ENCODE data around the gene EXOC2.

EXOC2 gene

GRCh38 chr6:692858-693722 lies at the start of gene EXOC2:
Gene EXOC2, minus strand, starts transcription at chr6:693139. Its CDS starts 55,321 bp downstream, at chr6:637818.
- peak; percentile 60 to 63 for DNase-seq (ENCODE audit: low read depth in 2 of 2)

- no peak for DNase-seq (ENCODE audit: low read depth in 2 of 2)
Measured at GRCh38 chr6:741410-742339, 48.7 kb upstream of the EXOC2 start.

GRCh38 chr6:736657-737446 lies 43.9 kb upstream of the EXOC2 start:
- DNase-seq (ENCODE audit: low read depth in 2 of 2), result no peak

- DNase-seq (ENCODE audit: low read depth in 2 of 2), result no peak
Measured at GRCh38 chr6:733431-734219, 40.7 kb upstream of the EXOC2 start.

GRCh38 chr6:731924-732323 lies 39.0 kb upstream of the EXOC2 start:
- DNase-seq (ENCODE audit: low read depth in 2 of 2), result no peak

GRCh38 chr6:729606-730320 lies 36.8 kb upstream of the EXOC2 start:
- no peak for DNase-seq (ENCODE audit: low read depth in 2 of 2)

- no peak for DNase-seq (ENCODE audit: low read depth in 2 of 2)
Measured at GRCh38 chr6:727856-728255, 34.9 kb upstream of the EXOC2 start.

GRCh38 chr6:723540-723939 lies 30.6 kb upstream of the EXOC2 start:
- DNase-seq (ENCODE audit: low read depth in 2 of 2), result no peak

- DNase-seq (ENCODE audit: low read depth in 2 of 2), result no peak
Measured at GRCh38 chr6:722608-723007, 29.7 kb upstream of the EXOC2 start.

- peak; percentile 49 to 51 for DNase-seq (ENCODE audit: low read depth in 2 of 2)
Measured at GRCh38 chr6:722077-722524, 29.2 kb upstream of the EXOC2 start.

GRCh38 chr6:718345-718744 lies 25.4 kb upstream of the EXOC2 start:
- no peak for DNase-seq (ENCODE audit: low read depth in 2 of 2)

- DNase-seq (ENCODE audit: low read depth in 2 of 2), result no peak
Measured at GRCh38 chr6:717135-717534, 24.2 kb upstream of the EXOC2 start.

- no peak for DNase-seq (ENCODE audit: low read depth in 2 of 2)
Measured at GRCh38 chr6:715709-716491, 23.0 kb upstream of the EXOC2 start.

GRCh38 chr6:714100-714499 lies 21.2 kb upstream of the EXOC2 start:
- no peak for DNase-seq (ENCODE audit: low read depth in 2 of 2)

GRCh38 chr6:713351-713750 lies 20.4 kb upstream of the EXOC2 start:
- DNase-seq (ENCODE audit: low read depth in 2 of 2), result no peak

GRCh38 chr6:712805-713204 lies 19.9 kb upstream of the EXOC2 start:
- DNase-seq (ENCODE audit: low read depth in 2 of 2), result no peak

GRCh38 chr6:711925-712324 lies 19.0 kb upstream of the EXOC2 start:
- no peak for DNase-seq (ENCODE audit: low read depth in 2 of 2)

GRCh38 chr6:710601-711571 lies 17.9 kb upstream of the EXOC2 start:
- DNase-seq (ENCODE audit: low read depth in 2 of 2), result peak; percentile 20 to 23

All from activated CD8-positive, alpha-beta memory T cell treated with anti-CD3 and anti-CD28 coated beads for 4 hours (primary cell).